Renal pelvis (tissue), 4 donors: Measurements from ENCODE around the gene C1QA. TPM values are rescaled to one million over a fixed set of nuclear protein-coding genes. Genes with fewer than 3 reads are reported as not detected.

Experiments
- DNase-seq: peaks from one replicate; pipeline ENCODE4 v3.0.0-alpha.2; 2013
- polyA plus RNA-seq, 3 donors: library from polyadenylated mRNA; unstranded; fragments of 120-200 nt; gene quantifications; one replicate each; pipeline ENCODE4 v1.2.1, GENCODE V29; 2013; ENCODE audit not compliant: insufficient read length in 3 of 3

The C1QA gene
- polyA plus RNA-seq, 3 donors, result 11.4 to 20.5 (median 14.8) TPM

DNA sequence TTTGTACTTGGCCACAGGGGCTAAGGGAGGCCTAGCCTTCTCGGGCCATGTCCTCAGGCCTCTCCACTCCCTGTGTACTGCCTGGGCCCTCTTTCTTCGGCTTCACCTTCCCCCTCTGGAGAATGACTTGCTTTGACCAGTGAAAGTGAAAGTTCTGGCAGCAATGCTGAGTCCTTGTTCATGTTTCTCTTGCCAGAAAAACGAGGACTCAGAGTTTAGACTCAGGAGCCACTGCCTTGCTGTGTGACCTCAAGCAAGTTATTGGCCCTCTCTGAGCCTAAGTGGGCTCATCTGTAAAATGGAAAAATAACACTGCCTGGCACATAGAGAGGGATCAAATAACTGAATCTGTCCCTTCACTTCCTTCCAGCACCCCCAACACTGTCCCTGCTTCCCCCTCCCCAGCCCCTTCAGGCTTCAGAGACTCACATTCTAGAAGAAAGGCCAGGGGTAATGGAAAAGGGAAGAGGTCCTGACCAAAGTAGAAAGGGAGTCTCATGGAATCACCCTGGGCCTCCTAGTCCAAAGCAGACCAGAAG is 1.5 kb downstream of the C1QA start:
- no peak for DNase-seq

DNA sequence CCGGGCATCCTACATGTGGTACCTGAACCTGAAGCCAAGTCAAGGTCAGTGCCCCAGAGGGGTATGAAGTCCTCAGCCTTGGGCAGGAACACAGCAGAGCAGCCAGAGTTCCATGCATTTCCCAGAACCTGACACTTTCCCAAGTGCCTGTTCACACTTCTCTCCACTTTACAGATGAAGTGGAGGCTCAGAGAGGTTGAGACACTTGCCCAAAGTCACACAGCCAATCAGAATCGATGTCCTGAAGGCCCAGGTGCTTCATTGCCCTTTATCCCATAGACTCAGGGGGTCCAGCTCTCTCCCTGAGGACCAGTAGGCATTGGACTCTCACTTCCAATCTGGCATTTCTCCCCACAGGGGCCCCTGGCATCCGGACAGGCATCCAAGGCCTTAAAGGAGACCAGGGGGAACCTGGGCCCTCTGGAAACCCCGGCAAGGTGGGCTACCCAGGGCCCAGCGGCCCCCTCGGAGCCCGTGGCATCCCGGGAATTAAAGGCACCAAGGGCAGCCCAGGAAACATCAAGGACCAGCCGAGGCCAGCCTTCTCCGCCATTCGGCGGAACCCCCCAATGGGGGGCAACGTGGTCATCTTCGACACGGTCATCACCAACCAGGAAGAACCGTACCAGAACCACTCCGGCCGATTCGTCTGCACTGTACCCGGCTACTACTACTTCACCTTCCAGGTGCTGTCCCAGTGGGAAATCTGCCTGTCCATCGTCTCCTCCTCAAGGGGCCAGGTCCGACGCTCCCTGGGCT is 2.2 kb downstream of the C1QA start:
- DNase-seq, result no peak

DNA sequence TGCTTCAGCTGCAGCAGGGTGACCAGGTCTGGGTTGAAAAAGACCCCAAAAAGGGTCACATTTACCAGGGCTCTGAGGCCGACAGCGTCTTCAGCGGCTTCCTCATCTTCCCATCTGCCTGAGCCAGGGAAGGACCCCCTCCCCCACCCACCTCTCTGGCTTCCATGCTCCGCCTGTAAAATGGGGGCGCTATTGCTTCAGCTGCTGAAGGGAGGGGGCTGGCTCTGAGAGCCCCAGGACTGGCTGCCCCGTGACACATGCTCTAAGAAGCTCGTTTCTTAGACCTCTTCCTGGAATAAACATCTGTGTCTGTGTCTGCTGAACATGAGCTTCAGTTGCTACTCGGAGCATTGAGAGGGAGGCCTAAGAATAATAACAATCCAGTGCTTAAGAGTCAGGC is 2.9 kb downstream of the C1QA start:
- no peak for DNase-seq

DNA sequence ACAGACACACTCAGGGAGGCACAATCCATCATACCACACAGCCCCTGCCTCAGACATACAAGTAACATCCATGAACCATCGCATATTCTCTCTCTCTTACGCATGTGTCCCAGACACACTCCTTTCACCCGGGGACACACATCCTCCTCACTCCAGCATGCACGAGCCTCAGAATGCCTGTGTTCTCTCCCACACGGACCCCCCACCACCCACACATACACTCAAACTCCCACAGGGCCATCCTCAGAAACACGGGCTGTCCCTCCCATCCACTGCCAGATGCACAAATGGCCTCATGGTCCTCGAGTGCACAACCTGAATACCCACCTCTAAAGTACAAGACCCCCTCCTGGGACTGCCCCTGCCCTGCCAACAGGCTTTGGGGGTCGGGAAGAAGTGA is 4.8 kb downstream of the C1QA start:
- DNase-seq, result no peak

DNA sequence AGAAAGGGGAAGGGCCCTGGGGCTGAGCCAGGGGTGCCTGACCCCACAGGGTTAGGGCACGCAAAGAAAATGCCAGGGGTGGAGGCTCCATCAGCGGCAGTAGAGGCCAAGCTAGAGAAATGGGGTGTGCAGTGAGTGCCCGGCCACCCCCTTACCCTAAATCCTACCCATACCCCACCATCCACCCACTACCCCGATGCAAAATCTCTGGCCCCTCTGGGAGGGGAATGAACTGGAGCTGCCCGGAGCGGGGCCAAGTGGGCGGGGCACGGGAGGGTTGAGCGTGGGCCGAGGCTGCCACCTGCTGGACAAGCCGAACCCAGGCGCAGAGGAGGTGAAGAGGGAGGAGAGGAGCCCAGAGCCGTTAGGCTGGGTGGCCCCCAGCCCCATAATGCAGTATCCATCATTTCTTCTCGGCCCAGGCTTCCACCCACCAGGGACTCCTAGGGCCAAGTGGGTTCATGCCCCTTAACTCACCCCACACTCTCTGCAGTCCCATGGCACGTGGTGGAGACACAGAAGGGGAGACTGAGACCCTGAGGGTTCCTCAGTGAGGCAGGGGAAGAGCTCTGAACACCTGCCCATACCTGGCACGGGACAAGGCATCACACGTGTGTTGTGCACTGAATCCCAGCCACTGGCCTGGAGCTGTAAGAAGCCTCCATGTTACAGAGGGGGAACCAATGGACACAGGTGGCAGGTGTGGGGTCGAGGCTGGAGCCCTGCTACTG is 5.6 kb downstream of the C1QA start:
- DNase-seq, result peak; percentile 44

DNA sequence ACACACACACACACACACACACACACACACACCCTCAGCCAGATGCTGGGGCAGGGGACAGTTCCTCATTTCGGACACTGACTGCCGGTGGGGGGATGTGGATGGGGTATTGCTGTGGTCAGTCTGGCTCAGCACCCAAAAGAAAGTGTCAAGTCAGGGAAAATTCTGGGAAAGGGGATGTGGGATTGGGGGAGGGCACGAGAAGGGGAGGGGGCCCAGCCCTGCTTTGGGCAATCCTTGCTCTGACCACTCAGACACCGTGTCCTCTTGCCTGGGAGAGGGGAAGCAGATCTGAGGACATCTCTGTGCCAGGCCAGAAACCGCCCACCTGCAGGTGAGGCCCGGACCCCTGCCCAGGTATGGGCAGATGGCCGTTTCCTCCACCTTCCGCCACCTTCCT is 7.0 kb downstream of the C1QA start, which contains the start of gene C1QC:
Gene C1QC, plus strand, starts transcription at position 253 of the 400 bp plus-strand sequence. CDS start 391 bp downstream, outside the sequence.
- no peak for DNase-seq

DNA sequence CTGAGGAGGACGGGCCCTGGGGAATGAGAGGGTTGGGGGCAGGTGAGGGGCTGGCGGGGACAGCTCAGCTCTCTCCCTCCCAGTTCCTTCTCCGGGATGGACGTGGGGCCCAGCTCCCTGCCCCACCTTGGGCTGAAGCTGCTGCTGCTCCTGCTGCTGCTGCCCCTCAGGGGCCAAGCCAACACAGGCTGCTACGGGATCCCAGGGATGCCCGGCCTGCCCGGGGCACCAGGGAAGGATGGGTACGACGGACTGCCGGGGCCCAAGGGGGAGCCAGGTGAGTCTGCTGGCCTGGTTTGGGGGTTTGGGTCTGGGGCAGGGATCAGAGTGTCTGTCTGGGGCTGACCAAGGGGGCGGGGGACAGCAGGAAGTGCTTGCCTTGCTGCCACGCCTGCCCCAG is 7.5 kb downstream of the C1QA start:
- no peak for DNase-seq

DNA sequence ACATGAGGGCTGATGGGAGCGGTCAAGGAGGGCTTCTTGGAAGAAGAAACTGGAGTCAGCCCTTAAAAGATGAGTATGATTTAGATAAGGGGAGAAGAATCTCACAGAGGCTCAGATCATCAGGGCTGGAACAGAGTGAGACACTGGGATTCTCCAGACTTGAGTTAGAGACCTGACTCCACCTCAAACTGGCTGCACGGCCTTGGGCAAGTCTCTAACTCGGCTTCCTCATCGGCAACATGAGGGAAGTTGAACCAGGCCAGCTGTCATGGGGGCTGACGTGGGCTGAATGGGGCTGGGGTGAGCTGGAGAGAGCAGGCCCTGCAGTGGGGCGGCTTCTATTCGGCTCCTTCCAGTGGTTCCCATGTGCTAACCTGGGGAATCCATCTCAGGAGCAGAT is 9.5 kb downstream of the C1QA start:
- no peak for DNase-seq

DNA sequence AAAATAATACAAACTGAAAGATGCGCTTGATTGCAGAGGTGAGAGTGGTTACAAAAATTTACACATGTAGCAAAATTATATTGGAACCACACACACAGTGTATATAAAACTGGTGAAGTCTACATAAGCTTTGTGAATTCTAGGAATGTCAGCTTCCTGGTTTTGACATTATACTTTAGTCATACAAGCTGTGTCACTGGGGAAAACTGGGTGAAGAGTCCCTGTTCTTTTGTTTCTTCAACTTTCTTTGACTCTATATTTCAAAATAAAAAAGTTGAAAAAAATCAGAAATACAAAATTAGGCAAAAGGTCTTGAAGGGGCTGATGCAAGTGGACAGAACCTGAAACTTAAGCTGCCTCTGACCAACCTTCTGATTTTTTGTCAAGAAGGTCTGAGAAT is 10.0 kb downstream of the C1QA start:
- DNase-seq, result no peak

DNA sequence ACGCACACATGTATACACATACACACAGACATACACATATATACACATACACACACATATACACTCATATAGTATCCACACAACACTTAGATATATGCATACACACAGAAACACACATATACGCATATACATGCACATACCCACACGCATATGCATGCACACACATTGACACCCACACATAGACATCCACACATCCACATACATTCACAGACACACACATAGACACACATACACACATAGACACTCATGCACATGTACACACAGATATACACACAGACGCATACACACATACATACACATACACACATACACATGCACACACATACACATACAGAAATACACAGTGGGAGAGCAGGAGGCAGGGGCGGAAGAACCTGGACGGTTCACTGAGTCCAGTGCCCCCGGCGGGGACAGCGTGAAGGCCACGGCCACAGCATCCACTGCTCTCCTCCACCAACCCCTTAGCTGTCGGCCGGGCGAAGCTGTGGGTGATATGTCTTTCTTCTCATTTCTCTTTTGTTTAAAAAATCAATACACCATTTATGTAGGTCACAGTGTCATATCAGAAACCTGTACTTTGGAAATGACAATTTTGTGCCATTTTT is 13.8 kb downstream of the C1QA start:
- no peak for DNase-seq

DNA sequence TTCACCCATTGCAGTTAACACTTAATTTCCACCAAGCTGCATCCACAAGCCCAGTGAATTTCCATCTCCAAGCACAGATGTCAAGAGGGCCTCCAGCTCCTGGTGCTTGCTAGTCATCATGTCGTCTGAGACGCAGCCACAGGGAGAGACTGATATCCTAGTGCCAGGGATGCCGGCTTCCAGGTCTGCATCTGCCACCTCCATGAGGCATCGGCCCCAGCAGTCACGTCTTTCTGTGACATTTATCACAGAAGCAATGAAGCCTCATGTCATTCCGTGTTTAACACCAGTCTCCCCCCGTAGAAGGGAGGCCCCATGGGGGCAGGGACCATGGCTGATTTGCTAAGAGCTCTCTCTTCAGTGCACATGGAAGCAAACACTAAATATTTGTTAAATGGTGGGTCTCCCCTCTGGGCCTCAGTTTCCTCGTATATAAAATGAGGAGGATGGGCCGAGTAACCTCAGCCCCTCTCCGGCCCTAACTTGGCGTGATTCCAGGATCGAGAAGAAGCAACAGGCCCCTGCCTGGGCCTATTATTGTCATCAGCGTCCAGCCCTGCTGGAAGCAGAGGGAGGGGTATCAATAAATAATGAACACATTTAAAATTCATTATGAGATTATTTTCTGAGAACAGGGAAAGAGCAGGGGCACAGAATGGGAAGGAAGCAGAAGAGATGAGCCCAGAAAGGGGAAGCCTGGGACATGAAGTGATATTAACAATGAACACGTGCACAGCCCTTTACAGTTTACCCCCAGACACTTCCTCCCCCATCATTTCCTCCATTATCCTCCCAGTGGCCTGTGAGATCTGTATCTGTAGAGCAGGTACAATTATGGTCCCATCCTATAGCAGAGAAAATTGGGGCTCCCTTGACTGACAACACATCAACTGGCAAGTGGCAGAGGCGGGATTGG is 15.8 kb downstream of the C1QA start:
- no peak for DNase-seq

DNA sequence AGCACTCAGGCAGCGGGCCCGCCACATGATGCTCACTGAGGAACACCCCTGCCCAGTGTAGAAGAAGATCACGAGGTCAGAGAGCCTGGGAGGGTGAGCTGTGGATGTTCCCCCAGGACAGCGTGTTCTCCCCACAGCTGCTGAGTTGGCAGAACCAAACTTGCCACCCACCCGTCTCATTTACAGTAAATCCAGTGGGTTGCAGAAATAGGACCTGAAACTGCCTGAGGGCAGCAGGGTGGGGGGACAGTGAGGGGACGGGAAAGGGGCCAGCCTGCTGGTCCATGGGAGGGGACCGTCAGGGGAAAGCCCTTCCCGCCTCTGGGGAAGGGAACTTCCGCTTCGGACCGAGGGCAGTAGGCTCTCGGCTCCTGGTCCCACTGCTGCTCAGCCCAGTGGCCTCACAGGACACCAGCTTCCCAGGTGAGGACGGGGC is 16.5 kb downstream of the C1QA start, which contains the start of gene C1QB:
Gene C1QB, plus strand, starts transcription at position 356 of the 436 bp plus-strand sequence. CDS start 6,227 bp downstream, outside the sequence.
- DNase-seq, result no peak

DNA sequence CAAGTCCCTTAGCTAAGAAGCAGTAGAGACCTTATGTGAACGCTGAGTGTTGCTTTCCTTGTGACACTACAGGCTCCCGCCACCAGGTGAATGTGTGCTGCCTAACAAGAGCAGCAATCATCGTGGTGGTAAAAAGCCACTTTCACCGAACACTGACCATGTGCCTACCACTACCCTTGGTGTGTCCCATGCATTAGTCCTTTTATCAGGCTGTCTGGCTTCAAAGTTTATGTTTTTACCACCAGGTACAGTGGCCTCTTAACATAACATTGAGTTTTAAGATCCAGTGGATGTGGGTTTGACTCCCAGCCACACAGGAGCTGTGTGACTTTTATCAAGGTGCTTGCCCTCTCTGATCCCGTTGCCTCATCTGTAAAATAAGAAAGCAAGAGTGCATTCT is 18.3 kb downstream of the C1QA start:
- DNase-seq, result no peak

DNA sequence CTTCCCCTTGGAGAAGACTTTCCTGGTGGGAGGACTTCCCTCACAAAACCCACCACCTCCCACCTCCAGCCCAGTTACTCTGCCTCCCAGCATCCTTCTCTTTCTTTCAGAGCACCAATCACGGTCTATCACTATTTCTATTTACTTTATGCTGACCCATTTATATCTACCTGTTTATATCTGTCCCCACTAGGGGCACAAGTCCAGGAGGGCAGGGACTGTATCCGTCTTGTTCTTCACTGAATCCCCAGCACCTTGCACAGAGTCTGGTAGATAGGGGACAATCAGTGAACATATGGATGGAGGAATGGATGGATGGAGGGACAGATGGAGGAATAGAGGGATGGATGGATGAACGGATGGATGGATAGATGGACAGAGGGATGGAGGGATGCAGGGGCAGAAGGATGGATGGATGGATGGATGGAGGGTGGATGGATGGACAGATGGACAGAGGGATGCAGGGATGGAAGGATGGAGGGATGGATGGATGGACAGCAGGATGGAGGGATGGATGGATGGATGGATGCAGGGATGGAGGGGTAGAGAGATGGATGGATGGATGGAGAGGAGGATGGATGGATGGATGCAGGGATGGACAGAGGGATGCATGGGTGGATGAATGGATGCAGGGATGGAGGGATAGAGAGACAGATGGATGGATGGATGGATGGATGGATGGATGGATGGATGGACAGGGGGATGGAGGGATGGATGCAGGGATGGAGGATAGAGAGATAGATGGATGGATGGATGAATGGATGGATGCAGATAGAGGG is 22.1 kb downstream of the C1QA start:
- no peak for DNase-seq

DNA sequence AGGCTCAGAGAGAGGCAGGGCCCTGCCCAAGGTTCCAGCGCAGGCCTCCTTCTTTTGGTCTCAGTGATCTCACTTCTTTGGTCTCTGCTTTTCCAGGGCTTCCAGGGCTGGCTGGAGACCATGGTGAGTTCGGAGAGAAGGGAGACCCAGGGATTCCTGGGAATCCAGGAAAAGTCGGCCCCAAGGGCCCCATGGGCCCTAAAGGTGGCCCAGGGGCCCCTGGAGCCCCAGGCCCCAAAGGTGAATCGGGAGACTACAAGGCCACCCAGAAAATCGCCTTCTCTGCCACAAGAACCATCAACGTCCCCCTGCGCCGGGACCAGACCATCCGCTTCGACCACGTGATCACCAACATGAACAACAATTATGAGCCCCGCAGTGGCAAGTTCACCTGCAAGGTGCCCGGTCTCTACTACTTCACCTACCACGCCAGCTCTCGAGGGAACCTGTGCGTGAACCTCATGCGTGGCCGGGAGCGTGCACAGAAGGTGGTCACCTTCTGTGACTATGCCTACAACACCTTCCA is 24.4 kb downstream of the C1QA start:
- no peak for DNase-seq

DNA sequence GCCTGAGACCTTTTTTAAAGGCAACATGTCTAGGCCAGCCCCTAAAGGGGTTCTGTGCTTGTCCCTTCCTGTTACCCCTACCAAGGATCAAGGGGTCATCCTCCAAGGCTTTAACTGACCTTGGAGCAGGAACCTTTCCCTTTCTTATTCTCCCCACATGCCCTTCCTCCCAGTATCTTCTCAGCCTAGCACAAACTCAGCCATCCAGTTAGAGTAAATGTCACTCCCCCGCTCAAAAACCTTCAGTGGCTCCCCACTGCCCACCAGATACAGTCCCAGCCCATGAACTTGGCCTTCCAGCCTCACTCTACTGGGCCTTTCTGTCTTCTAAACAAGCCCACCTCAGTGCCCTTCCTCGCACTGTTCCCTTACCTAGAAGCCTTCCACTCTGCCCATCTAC is 25.5 kb downstream of the C1QA start:
- DNase-seq, result no peak

DNA sequence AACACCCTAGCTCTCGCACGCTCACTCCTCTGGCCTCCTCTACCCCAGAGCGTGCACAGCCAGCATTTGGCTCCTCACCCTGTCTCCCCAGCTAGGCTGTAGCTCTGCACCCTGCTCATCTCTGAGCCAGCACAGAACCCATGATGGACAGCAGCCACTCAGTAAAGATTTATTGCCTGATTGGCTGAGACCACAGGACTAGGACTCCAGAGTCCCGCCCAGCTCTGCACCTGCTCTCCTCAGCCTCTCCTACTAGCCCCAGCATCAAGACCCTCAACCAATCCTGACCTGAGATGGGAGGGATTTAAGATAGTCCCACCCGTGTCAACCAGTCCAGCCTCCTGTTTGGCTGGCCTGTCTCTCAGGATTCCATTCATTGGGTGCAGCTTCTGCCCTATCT is 25.9 kb downstream of the C1QA start:
- no peak for DNase-seq

DNA sequence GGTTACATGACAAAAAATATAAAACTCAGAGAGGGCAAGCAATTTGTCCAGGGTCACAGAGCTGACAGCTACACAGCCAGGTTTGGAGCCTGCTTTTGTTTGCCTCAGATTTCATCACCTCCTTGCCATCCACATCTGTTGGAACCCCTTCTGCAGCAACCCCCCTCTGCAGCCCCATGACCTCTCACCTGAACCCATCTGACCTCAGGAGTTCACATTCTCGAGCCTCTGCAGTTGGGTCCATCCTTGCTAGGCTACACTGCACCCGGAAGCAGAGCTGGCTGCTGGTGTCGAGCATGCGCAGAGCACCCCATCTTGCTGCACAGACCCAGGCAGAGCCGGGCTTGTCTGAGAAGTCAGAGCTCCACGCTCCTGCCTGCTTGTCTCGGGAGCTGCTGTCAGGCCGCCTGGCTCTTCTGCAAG is 26.6 kb downstream of the C1QA start:
- no peak for DNase-seq

DNA sequence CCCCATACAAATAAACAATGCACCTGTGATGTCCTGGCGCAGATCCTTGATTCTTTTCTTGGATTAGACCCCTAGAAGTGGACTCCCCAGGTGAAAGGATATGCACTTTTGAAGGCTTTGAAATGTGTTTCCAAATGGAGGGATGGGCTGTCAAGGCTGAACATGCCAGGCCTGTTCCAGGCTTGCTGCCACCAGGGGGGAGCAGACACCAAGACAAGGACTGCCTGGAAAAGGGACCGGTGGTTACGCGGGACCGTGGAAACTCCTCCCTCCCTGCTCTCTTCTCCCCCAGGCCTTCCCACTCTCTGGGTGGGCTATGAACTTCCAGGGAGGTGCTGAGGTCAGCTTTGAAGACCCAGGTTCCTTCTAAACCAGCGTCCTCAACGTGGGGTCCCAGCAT is 29.3 kb downstream of the C1QA start:
- DNase-seq, result no peak

DNA sequence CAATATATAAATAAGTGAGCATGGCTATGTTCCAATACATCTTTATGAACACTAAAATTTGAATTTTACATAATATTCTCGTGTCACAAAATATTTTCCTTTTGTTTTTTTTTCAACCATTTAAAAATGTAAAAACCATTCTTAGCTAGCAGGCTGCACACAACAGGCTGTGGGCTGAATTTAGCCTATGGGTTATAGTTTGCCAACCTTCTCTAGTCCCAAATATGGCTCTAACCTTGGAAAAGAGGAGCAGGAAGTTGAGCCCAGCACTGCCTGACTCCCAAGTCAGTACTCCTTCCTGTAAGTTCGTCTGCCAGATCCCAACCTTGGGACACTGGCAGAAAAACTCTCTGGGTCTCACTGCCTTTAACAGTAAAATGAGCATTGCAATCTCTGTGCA is 30.0 kb downstream of the C1QA start:
- DNase-seq, result no peak
